ENCODE results near the gene WARS2. TPM values are rescaled to one million over a fixed set of nuclear protein-coding genes. Genes with fewer than 3 reads are reported as not detected.

The WARS2 gene
- total and polyA plus RNA-seq, 2 donors from 2014 or later: 13.9 to 14.8 TPM

DNA sequence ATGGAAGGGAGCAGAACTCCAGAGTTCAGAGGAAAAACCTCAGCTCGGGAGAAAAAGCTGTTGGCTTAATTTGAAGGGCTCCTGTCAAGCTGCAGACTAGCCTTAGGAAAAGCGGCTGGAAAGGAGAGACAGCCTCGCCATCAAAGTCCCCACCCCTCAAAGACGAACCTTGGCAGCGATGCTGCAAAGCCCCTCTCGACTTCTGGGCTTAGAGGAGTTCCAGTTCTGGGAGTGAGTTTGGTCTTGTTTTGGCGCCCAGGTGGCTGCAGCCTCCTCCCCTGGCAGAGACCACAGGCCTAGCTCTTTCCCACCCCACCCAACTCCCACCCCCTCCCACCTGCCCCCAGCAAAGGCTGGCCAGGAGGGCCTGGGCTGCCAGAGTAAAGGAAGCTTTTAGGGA lies 143.2 kb downstream of the WARS2 start:
- TF ChIP-seq, protein P1, sequence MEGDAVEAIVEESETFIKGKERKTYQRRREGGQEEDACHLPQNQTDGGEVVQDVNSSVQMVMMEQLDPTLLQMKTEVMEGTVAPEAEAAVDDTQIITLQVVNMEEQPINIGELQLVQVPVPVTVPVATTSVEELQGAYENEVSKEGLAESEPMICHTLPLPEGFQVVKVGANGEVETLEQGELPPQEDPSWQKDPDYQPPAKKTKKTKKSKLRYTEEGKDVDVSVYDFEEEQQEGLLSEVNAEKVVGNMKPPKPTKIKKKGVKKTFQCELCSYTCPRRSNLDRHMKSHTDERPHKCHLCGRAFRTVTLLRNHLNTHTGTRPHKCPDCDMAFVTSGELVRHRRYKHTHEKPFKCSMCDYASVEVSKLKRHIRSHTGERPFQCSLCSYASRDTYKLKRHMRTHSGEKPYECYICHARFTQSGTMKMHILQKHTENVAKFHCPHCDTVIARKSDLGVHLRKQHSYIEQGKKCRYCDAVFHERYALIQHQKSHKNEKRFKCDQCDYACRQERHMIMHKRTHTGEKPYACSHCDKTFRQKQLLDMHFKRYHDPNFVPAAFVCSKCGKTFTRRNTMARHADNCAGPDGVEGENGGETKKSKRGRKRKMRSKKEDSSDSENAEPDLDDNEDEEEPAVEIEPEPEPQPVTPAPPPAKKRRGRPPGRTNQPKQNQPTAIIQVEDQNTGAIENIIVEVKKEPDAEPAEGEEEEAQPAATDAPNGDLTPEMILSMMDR (IDR thresholded peaks at IDR 0.05; ENCODE audit: borderline replicate concordance, extremely low read depth, insufficient read depth): no peak
- no peak for DNase-seq
- no peak overlapping the region for H3K4me3 ChIP-seq (ENCODE audit: low read length in 3 of 3)
- FAIRE-seq: no peak
- H3K9me3 ChIP-seq (ENCODE audit: control insufficient read depth in 2 of 3, insufficient read depth in 1 of 3, low read length in 3 of 3): no peaks in the 10 kb centered on the region
- intact Hi-C loops (cut with DNase I): no loop called here
- H3K27me3 ChIP-seq (ENCODE audit: control insufficient read depth, insufficient read depth, low read length): peaks cover 84% of the 10 kb centered on the region
- H3K27ac ChIP-seq (ENCODE audit: low read depth in 2 of 2, low read length in 2 of 2): no peak overlapping the region
- H3K36me3 ChIP-seq (ENCODE audit: control insufficient read depth in 2 of 3, insufficient read depth in 3 of 3, low read length in 3 of 3): no peaks in the 10 kb centered on the region
- no peak overlapping the region for H3K9ac ChIP-seq (ENCODE audit: low read length in 3 of 3)
- H3K4me1 ChIP-seq (ENCODE audit: control insufficient read depth in 2 of 3, insufficient read depth in 2 of 3, low read depth in 1 of 3, low read length in 3 of 3): peaks cover 0 to 2% (median 0%) of the 10 kb centered on the region in 3 donors

DNA sequence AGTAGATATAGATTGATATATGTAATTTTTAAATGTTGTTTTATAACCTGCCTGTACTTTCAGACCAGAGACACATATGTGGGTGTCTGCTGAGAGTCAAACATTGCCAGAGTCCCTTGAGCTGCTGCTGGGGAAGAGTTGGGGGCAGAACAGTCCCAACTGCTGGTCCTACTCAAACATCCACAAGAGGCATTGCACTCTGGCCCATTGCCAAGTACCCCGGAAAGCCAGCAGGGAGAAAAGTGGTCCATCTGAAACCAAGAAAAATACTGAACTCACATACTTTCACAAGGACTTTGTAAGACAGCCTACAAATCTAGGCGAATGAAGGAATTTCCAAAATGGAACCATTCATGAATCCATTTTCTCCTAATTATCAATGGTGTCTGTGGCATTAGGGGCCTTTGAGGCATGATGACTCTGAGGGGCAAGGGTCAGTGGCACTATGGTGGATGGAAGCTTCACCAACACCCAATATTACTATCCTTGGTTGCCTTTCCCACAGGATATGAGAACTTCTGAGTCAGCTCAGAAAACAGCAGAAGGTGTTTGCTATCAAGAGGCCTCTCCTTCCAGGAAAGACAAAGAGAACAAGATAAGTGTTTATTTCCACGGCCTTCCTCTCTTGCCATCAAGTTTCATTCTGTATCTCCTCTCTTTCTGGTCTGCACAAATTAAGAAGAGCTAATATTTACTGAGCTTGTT lies 145.0 kb downstream of the WARS2 start:
- no peak overlapping the region for H3K9ac ChIP-seq (ENCODE audit: low read length in 3 of 3)
- no peak overlapping the region for H3K4me3 ChIP-seq (ENCODE audit: low read length in 3 of 3)
- peaks cover 91% of the 10 kb centered on the region for H3K27me3 ChIP-seq (ENCODE audit: control insufficient read depth, insufficient read depth, low read length)
- H3K4me1 ChIP-seq (ENCODE audit: control insufficient read depth in 2 of 3, insufficient read depth in 2 of 3, low read depth in 1 of 3, low read length in 3 of 3): no peaks in the 10 kb centered on the region
- no peaks in the 10 kb centered on the region for H3K36me3 ChIP-seq (ENCODE audit: control insufficient read depth in 2 of 3, insufficient read depth in 3 of 3, low read length in 3 of 3)
- TF ChIP-seq, protein P1 (IDR thresholded peaks at IDR 0.05; ENCODE audit: borderline replicate concordance, extremely low read depth, insufficient read depth): no peak
- peaks cover 0 to 2% (median 0%) of the 10 kb centered on the region in 3 donors for H3K9me3 ChIP-seq (ENCODE audit: control insufficient read depth in 2 of 3, insufficient read depth in 1 of 3, low read length in 3 of 3)
- no peak for DNase-seq
- H3K27ac ChIP-seq (ENCODE audit: low read depth in 2 of 2, low read length in 2 of 2): no peak overlapping the region
- no peak for FAIRE-seq
- intact Hi-C loops (cut with DNase I): no loop called here

DNA sequence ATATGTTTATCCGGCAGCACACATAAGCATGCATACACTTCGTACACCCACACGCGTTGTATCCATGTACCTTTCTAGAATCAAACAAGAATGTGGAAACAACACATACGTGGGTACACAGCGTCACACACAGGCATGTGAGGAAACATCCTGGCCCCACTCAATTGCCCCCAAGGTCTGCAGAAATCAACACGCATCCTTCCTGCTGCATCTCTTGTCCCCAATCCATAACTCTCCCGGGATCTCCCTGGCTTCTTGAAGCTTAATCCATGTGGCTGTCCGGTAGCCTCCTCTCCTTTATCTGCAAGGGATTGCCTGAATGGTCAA lies 146.8 kb downstream of the WARS2 start:
- H3K9me3 ChIP-seq (ENCODE audit: control insufficient read depth in 2 of 3, insufficient read depth in 1 of 3, low read length in 3 of 3): peaks cover 0 to 2% (median 0%) of the 10 kb centered on the region in 3 donors
- H3K4me1 ChIP-seq (ENCODE audit: control insufficient read depth in 2 of 3, insufficient read depth in 2 of 3, low read depth in 1 of 3, low read length in 3 of 3): no peaks in the 10 kb centered on the region
- no peak for FAIRE-seq
- TF ChIP-seq, protein P1 (IDR thresholded peaks at IDR 0.05; ENCODE audit: borderline replicate concordance, extremely low read depth, insufficient read depth): no peak
- no peaks in the 10 kb centered on the region for H3K36me3 ChIP-seq (ENCODE audit: control insufficient read depth in 2 of 3, insufficient read depth in 3 of 3, low read length in 3 of 3)
- no peak overlapping the region for H3K4me3 ChIP-seq (ENCODE audit: low read length in 3 of 3)
- H3K27me3 ChIP-seq (ENCODE audit: control insufficient read depth, insufficient read depth, low read length): peaks cover 93% of the 10 kb centered on the region
- intact Hi-C loops (cut with DNase I): no loop called here
- peak in 1 of 5 donors; percentile 36 for DNase-seq
- no peak overlapping the region for H3K27ac ChIP-seq (ENCODE audit: low read depth in 2 of 2, low read length in 2 of 2)
- no peak overlapping the region for H3K9ac ChIP-seq (ENCODE audit: low read length in 3 of 3)
